ENCODE measurements around the gene STK40.

The STK40 gene

DNA sequence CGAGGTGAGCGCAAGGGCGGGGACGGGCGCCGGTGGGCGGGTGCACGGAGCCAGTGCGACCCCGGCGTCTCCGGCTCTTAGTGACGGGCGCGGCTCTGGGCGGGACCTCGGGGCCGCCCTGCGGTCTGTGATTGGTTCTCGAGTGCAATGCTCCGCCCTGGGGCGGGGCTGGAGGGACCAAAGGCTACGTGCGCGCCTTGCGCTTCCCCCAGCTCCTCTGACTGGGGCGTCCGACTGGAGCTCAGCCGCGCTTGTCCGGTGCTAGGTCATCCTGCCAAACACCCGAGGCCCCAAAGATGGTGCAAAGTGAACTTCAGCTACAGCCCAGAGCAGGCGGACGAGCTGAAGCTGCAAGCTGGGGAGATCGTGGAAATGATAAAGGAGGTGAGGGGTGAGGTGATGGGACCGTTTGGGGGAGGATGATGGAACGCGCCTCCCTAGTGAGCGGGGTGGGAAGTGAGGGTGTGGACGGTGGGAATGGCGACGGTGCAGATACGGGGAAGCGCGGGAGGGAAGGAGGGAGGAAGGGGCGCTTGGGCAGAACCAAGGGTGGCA, 78.7 kb downstream of the STK40 start:
- peak; percentile 96 for DNase-seq

DNA sequence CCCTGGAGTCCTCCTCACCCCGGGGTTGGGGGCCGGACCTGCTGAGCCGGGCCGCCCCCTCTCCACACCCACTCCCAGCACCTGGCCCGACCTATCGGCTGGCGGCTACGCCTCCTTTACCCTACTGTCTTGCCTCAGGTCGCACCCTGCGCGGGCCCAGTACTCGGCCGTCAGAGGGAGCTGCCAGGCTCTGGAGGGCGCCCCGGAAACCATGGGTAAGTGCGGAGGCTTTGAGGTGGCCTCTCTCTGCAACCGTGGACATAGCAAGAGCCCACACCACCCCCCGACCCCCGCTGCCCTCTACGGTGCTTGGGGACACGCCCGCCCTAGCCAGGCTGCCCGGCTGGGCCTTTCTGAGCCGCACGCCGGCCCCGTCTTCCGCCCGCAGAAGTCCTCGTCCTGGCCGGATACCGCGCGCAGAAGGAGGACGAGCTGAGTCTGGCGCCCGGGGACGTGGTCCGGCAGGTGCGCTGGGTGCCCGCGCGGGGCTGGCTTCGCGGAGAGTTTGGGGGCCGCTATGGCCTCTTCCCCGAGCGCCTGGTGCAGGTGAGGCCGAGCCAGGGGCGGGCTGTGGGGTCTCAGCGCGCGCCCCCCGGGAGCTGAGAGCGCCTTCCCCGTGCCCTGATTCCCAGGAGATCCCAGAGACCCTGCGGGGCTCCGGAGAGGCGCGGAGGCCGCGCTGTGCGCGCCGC, 79.4 kb downstream of the STK40 start, which contains the start of gene SH3D21:
Gene SH3D21 (plus strand): TSS at position 159 of the 692 bp plus-strand sequence. CDS start 53 bp downstream, at position 212.
- DNase-seq, result peak; percentile 69

DNA sequence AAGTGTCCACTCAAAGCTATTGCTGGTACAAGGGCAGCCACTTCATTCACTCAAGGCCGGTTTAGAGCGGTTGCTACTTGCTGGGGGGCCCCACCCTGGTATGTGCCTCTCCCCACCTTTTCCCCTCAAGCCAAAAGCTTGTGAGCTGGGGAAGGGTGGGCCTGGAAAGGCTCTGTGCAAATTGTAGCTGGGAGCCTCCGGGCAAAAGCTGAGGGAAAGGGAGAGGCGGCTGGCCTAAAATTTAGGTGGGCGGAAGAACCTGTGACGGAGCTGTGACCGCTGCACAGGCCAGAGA, 79.9 kb downstream of the STK40 start:
- DNase-seq, result no peak

DNA sequence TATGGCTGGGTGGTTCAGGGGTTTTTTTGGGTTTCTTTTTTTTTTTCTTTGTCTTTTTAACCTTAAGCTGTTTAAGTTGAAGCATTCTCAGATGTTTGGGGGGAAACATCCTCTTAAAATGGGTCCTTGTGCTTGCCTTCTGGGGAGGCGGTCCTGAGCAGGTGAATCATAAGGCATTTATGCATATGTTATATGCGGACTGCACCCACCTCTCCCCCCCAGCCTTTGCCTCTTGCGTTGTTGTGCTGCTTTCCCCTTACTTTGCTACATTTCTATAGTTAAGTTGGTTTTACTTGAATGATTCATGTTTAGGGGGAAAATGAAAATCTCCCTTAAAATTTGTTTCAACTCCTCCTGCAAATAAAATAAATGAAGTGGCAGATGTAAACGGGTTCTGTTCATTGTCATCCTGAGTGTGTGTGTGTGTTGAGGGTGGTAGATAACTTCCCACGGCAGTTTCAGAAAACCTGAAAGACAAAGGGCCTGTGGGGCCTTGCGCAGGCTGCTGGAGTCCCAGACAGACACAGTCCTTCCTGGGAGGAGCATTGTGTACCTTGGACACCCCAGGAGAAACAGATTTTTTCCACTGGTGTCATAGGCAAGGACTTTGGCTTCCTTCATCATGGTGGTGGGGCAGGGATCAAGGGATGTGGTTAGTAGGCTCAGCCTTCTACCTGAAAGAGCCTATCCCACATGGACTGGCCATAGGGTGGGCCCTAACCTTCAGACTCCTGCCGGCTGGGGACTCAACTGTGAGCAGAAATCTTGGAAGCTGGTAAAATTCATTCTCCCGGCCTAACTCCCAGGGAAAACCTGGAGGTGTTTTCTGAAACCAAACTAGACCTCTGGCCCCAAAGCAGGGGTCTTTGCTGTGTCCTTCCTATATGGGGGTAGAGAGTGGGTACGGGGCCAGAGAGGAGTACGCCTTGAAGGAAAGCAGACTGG, 80.5 kb downstream of the STK40 start:
- DNase-seq, result peak; percentile 23

DNA sequence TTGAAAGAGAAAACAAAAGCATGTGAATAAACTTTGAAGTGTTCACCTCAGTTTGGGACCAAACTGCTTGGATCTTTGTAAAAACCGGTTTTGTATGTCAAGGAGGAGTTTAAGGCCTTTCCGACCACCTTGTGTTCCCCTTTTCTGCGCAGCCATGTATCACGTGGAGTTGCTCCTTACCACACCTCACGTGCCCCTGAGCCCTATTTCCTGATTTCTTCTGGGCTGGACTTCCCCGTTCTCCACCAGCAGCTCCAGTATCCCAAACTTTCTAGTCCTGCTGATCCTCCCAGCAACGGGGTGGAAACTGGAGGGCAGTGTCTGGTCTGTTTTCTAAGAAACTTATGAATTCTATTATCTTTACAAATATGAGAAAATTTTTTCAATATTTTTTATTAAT, 81.2 kb downstream of the STK40 start:
- DNase-seq, result no peak

DNA sequence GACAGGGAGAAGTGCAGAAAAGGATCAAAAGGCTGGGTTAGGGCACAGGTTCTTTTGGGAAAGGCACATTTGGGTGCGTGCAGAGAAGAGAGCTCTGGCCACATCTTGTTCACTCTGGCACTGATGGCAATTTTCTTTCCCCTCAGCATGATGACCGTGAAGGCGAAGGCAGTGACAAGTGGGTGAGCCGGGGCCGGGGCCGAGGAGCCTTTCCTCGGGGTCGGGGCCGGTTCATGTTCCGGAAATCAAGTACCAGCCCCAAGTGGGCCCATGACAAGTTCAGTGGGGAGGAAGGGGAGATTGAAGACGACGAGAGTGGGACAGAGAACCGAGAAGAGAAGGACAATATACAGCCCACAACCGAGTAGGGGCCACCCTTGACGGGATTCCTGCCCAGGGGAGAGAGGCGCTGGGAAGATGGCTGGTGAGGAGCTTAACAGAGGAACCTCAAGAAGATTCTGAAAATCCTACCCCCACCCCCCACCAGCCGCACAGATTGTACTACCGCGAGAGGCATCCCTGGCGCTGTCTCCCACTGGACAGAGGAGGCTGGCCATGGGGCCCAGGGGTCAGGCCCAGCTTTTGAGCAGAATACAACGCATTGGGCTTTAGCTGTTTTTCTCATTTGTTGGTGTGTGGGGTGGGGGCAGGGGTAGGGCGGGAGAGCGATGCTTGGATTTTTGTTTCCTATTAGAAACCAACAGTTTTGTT, 81.9 kb downstream of the STK40 start:
- no peak for DNase-seq

DNA sequence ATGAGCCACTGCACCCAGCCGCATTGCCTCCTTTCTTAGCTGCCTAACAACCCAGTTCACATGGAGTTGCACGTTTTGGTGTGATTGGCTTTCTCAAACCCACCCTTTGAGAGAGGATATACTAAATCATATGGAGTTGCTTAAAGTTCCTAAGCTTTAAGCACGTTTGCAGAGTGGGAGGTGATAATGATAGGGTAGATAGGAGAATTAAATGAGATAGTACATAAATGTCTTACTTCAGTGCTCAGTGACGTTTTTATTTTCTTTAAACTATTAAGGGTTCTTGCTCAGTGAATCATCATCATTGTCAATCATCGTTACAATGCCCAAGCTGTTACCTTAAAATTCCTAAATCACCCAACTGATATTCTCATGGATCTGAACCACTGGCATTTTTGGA, 82.5 kb downstream of the STK40 start:
- DNase-seq, result no peak

DNA sequence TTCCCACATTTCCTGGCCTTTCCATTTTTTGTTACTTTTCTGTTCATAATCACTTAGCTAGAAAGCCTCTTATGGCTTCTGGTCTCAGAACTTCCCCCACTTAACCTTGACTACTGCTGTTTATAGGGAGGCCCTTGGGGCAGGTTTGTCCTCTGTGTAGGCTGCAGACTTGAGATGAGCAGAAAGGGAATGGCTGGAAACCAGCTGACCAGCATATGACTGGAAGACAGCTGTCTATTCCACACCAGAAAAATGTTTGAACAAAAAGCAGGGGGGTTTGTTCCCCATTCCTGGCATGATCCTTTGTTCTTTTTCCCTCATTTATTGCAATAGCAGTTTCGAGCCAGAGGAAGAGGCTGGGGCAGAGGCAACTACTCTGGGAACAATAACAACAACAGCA, 84.5 kb downstream of the STK40 start:
- no peak for DNase-seq

DNA sequence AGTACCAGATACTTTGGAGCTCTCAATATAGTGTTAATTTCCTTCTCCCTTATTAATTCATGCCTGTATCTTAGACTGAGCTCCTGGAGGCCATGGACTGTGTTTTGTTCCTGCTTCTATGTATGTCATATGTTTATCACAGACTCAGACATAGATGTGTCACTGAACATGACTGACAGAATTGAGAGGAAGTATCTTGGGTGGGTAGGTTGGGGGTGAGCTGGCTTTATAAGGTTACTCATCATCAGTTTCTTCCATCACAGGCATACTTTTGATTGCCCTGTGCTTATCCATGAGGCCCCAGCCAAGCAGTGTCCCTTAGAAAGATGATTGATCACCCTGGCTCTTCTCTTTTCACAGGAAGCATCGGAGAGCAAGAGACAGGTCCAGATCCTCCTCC, 85.2 kb downstream of the STK40 start:
- no peak for DNase-seq

DNA sequence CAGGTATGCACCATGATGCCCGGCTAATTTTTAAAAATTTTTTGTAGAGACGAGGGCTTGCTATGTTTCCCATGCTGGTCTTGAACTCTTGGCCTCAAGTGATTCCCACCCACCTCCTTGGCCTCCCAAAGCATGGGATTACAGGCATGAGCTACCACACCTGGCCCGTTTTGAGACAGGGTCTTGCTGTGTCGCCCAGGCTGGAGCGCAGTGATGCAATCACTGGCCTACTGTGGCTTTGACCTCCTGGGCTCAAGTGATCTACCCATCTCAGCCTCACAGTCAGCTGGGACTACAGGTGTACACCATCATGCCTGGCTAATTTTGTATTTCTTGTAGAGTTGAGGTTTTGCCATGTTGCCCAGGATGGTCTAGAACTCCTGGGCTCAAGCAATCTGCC, 87.1 kb downstream of the STK40 start:
- no peak for DNase-seq

DNA sequence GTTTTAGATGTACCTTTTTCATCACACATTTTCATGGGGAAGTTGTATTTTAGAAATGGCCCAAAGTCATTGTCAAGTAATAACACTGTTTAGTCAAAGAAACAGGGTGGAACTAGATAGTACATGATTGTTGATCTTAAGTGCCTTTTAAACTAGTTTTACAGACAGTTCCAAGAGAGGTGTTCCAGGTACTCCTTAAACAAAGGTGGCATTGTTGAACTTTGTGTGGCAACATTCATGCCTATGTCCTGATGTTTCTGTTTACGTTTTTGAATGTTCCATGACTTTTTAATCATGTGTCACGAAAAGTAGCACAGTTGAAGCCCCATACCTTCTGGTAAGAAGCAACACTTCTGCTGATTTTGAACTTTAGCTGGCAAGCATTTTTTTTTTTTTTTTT, 88.7 kb downstream of the STK40 start:
- no peak for DNase-seq

DNA sequence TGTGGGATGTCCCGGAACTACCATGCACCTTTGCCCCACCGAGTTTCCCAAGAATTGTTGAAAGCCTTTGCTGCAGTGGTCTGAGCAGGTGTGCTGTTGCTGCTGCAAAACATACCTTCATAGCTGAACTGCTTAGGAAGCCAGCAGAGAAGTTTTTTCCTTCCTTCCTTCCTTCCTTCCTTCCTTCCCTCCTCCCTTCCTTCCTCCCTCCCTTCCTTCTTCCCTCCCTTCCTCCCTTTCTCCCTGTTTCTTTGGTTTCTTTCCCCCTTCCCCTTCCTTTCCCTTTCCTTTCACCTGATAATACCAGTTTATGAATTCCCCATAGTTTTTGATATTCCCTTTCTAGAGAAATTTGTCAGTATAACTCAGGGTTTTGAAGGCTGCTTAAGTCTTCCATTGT, 90.3 kb downstream of the STK40 start:
- DNase-seq, result no peak

Data from activated CD4-positive, alpha-beta T cell treated with anti-CD3 and anti-CD28 coated beads, Interleukin-2, Interleukin-6, amounts not matched to agents 100 ng/mL and 50 ng/mL, durations not matched to agents 16 hours and 8 hours (primary cell).